HG02759 (cell line): Measurements from ENCODE around the gene ABCA2.

Source experiments
- ATAC-seq: cut with Tn5 transposase; IDR thresholded peaks from one replicate; pipeline ENCODE4 v1.9.1; 2021; ENCODE audit warnings: mild to moderate bottlenecking, moderate library complexity; ENCODE audit not compliant: unreplicated experiment

Gene ABCA2

GRCh38 chr9:136968333-136969127, 59.5 kb downstream of the ABCA2 start:
- no peak for ATAC-seq

- no peak for ATAC-seq
Measured at GRCh38 chr9:136965771-136966484, 62.1 kb downstream of the ABCA2 start.

GRCh38 chr9:136964833-136965422, 63.1 kb downstream of the ABCA2 start:
- no peak for ATAC-seq

- ATAC-seq = no peak
Measured at GRCh38 chr9:136964171-136964689, 63.8 kb downstream of the ABCA2 start.

- no peak for ATAC-seq
Measured at GRCh38 chr9:136963751-136964150, 64.3 kb downstream of the ABCA2 start.

- no peak for ATAC-seq
Measured at GRCh38 chr9:136963341-136963740, 64.7 kb downstream of the ABCA2 start.

GRCh38 chr9:136962701-136963248, 65.3 kb downstream of the ABCA2 start:
- ATAC-seq = no peak

- no peak for ATAC-seq
Measured at GRCh38 chr9:136962163-136962562, 65.9 kb downstream of the ABCA2 start.

- ATAC-seq = no peak
Measured at GRCh38 chr9:136961279-136962065, 66.6 kb downstream of the ABCA2 start.

GRCh38 chr9:136960938-136961275, 67.1 kb downstream of the ABCA2 start:
- no peak for ATAC-seq

GRCh38 chr9:136960212-136960937, 67.7 kb downstream of the ABCA2 start:
- ATAC-seq = no peak

- ATAC-seq = no peak
Measured at GRCh38 chr9:136958898-136959850, 68.9 kb downstream of the ABCA2 start.

- no peak for ATAC-seq
Measured at GRCh38 chr9:136958473-136958872, 69.6 kb downstream of the ABCA2 start.

GRCh38 chr9:136957901-136958300, 70.1 kb downstream of the ABCA2 start:
- ATAC-seq = no peak

- ATAC-seq = no peak
Measured at GRCh38 chr9:136957461-136957860, 70.6 kb downstream of the ABCA2 start.
